GOT3 (cell line): ENCODE measurements around the gene NCOR1.
"Not testable (repeated sequence)": the region's sequence is repeated elsewhere in the genome, so short reads cannot be mapped to it uniquely, and the experiment has no call there.

Source experiments
- DNase-seq: peaks from one replicate; lab custom pipeline; 2025; ENCODE audit warnings: mixed read lengths; lab: John Stamatoyannopoulos, UW

Gene NCOR1

GRCh38 chr17:16214190-16215001 is 938 bp downstream of the NCOR1 start:
- no peak for DNase-seq

GRCh38 chr17:16212793-16213192 is 2.5 kb downstream of the NCOR1 start:
- no peak for DNase-seq

GRCh38 chr17:16211590-16211989 is 3.7 kb downstream of the NCOR1 start:
- DNase-seq: no peak

- DNase-seq: not testable (repeated sequence)
These were observed 10.6 kb downstream of the NCOR1 start for GRCh38 chr17:16204763-16205162.

GRCh38 chr17:16202554-16203500 is 12.5 kb downstream of the NCOR1 start:
- DNase-seq: not testable (repeated sequence)

- DNase-seq: not testable (repeated sequence)
These were observed 13.6 kb downstream of the NCOR1 start for GRCh38 chr17:16201693-16202131.

GRCh38 chr17:16199093-16199492 is 16.2 kb downstream of the NCOR1 start:
- no peak for DNase-seq

- no peak for DNase-seq
These were observed 18.1 kb downstream of the NCOR1 start for GRCh38 chr17:16197276-16197675.

GRCh38 chr17:16194307-16194835 is 21.0 kb downstream of the NCOR1 start:
- not testable (repeated sequence) for DNase-seq

- no peak for DNase-seq
These were observed 23.7 kb downstream of the NCOR1 start for GRCh38 chr17:16191604-16192003.

GRCh38 chr17:16190703-16191360 is 24.5 kb downstream of the NCOR1 start:
- DNase-seq: no peak

- DNase-seq: no peak
These were observed 25.5 kb downstream of the NCOR1 start for GRCh38 chr17:16189791-16190348.

- no peak for DNase-seq
These were observed 27.7 kb downstream of the NCOR1 start for GRCh38 chr17:16187642-16188041.

GRCh38 chr17:16181581-16181980 is 33.8 kb downstream of the NCOR1 start:
- no peak for DNase-seq

GRCh38 chr17:16178836-16179235 is 36.5 kb downstream of the NCOR1 start:
- no peak for DNase-seq

- no peak for DNase-seq
These were observed 43.7 kb downstream of the NCOR1 start for GRCh38 chr17:16171613-16172012.

- not testable (repeated sequence) for DNase-seq
These were observed 48.6 kb downstream of the NCOR1 start for GRCh38 chr17:16166766-16167165.

- DNase-seq: no peak
These were observed 56.6 kb downstream of the NCOR1 start for GRCh38 chr17:16158714-16159113.

GRCh38 chr17:16155536-16155935 is 59.8 kb downstream of the NCOR1 start:
- no peak for DNase-seq

- not testable (repeated sequence) for DNase-seq
These were observed 63.0 kb downstream of the NCOR1 start for GRCh38 chr17:16152326-16152725.

- DNase-seq: no peak
These were observed 65.0 kb downstream of the NCOR1 start for GRCh38 chr17:16150251-16150856.
